ENCODE measurements around the gene S100Z.
"Not testable (repeated sequence)": the region's sequence is repeated elsewhere in the genome, so short reads cannot be mapped to it uniquely, and the experiment has no call there.

Gene S100Z

DNA sequence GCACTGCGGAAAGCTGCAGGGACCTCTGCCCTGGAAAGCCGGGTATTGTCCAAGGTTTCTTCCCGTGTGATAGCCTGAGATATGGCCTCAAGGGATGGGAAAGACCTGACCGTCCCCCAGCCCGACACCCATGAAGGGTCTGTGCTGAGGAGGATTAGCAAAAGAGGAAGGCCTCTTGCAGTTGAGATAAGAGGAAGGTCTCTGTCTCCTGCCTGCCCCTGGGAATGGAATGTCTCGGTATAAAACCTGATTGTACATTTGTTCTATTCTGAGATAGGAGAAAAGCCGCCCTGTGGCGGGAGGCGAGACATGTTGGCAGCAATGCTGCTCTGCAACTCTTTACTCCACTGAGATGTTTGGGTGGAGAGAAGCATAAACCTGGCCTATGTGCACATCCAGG, 95.4 kb downstream of the S100Z start:
- DNase-seq (ENCODE audit: low read depth in 1 of 2, low spot score in 1 of 2): not testable (repeated sequence)

- no peak for DNase-seq (ENCODE audit: low read depth in 1 of 2, low spot score in 1 of 2)
Observed at GRCh38 chr5:76946090-76946489, 96.3 kb downstream of the S100Z start.

DNA sequence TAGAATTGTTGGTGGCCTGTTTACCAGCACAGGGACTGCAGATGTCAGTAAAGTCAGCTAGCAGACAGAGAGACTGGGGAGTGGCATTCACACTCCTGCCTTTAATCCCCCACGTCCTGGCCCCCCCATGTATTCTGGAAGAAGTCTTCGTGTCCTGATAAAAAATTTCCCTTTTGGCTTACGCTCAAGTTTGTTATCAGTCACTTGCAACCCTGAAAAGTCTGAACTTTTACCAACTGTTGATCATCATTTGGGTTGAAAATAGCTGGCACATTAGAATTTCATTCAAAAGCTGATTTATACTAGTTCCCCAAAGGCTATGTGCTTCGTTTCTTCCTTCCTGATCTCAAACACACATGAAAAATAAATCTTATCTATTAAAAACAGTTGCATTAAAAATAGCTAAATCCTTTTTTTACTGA, 97.3 kb downstream of the S100Z start:
- no peak for DNase-seq (ENCODE audit: low read depth in 1 of 2, low spot score in 1 of 2)

- no peak for DNase-seq (ENCODE audit: low read depth in 1 of 2, low spot score in 1 of 2)
Observed at GRCh38 chr5:76952795-76953536, 103.2 kb downstream of the S100Z start, which contains the start of gene CRHBP. Gene CRHBP (plus strand): TSS chr5:76953045. CDS start chr5:76953135, 90 bp downstream.

DNA sequence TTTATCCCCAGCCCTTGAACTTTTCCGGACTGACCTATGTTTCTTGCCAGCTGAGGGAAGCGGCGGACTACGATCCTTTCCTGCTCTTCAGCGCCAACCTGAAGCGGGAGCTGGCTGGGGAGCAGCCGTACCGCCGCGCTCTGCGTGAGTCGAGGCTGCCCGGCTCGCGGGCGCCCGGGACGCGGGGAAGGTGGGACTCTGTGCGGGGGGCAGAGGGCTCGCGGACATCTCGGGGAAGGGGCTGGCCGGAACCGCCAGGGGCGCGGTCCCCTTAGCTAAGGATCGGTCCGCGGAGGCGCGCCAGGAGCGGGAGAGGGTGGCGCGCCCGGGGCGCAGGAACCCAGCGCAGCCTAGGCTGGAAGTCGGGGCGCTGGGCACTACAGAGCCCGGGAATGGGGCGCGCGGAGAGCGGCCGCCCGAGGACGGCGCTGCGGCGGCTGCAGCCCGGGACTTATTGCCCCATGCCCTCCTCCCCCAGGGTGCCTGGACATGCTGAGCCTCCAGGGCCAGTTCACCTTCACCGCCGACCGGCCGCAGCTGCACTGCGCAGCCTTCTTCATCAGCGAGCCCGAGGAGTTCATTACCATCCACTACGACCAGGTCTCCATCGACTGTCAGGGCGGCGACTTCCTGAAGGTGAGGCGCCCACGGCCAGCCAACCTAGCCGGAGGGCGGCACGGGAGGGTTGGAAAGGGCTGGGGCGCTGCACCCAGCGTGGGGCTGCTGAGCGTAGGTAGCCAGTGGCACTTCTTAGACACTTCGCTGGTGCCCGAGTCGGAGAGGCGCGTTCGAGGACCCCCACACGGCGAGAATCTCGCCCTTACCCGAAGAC, 104.0 kb downstream of the S100Z start:
- no peak for DNase-seq (ENCODE audit: low read depth in 1 of 2, low spot score in 1 of 2)

GRCh38 chr5:76954383-76954763, 104.6 kb downstream of the S100Z start:
- DNase-seq (ENCODE audit: low read depth in 1 of 2, low spot score in 1 of 2): no peak

GRCh38 chr5:76956033-76956432, 106.2 kb downstream of the S100Z start:
- no peak for DNase-seq (ENCODE audit: low read depth in 1 of 2, low spot score in 1 of 2)

GRCh38 chr5:76958991-76959767, 109.4 kb downstream of the S100Z start:
- no peak for DNase-seq (ENCODE audit: low read depth in 1 of 2, low spot score in 1 of 2)

DNA sequence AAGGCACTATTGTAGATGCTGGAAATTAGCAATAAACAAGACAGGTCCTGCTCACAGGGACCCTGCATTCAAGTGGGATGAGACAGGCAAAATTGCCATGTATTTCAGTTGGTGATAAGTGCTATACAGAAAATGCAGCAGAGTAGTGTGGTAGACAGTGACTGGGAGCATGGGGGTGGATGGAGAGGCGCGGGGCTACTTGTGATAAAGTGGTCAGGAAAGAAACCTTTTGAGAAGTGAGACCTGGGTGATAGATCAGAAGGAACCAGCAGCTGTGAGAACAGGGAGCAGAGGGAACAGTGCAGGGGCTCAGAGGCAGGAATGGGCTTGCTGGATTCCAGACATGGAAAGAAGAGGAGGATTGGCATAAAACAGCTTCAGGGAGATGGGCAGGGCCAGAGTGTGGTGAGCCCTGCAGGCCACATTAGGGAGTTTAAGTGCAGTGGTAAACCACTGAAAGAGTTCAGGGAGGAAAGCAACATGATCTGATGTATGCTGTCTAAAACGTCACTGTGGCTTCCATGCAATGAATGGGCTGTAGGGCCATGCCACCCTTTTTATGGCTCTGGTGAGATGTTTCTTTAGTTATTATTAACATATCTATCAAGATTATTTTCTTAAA, 110.3 kb downstream of the S100Z start:
- DNase-seq (ENCODE audit: low read depth in 1 of 2, low spot score in 1 of 2): no peak

DNA sequence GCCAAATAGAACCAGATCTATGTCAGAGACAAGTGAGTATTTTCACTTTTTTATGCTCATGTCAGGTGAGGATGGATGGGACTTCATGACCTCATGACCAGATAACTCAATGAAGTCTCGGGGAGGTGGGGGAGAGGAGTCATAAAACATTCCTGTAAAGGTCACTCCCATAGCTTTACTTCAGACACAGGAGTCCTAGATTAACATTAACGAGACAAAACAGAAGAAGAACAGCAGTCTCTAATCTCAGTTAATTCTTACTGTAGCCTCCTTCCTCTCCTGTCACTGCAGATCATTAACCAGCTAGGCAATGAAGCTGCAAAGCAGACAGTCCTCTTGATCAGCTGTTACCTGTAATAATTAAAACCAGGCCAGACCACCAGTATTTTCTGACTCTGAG, 114.2 kb downstream of the S100Z start:
- DNase-seq (ENCODE audit: low read depth in 1 of 2, low spot score in 1 of 2): no peak

All from activated CD4-positive, alpha-beta T cell treated with anti-CD3 and anti-CD28 coated beads, Interleukin-2, amount 50 U/mL, for 24 hours (primary cell).